ENCODE measurements around the gene DCLK3. TPM values are rescaled to one million over a fixed set of nuclear protein-coding genes. Genes with fewer than 3 reads are reported as not detected.

DCLK3 gene
- total RNA-seq, 2 experiments from 2014 or later, result not detected

DNA sequence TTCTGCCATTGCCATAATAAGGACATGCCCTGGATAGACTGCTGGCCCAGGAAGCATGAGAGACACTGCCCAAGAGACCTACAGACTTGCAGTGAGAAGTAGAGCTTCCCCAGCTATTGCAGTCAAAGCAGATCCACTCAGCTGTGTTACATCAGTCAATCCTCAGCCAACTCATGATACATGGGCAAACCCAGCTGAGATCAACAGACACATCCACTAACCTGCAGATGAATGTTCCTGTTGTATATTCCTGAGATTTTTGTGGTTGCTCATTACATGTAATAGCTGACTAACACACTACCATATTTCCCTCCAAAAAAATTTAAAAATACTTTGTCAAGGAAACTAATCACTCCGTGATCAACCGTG, 68.6 kb downstream of the DCLK3 start:
- DNase-seq, result no peak
- H3K4me3 Mint-ChIP-seq, result no peak overlapping the region
- ChIA-PET POLR2A (no interaction called here), CTCF (interaction anchor here (1.2 kb wide), 1 partner anchor 22 kb away, joined by 3 read pairs; no protein-coding TSS in a partner anchor)
- no peaks in the 10 kb centered on the region for H3K4me1 Mint-ChIP-seq
- H3K9me3 Mint-ChIP-seq, result no peaks in the 10 kb centered on the region
- no peak overlapping the region for H3K27ac Mint-ChIP-seq
- H3K27me3 Mint-ChIP-seq, result peaks cover 2% of the 10 kb centered on the region
- H3K36me3 Mint-ChIP-seq (ENCODE audit: low read depth), result no peaks in the 10 kb centered on the region

DNA sequence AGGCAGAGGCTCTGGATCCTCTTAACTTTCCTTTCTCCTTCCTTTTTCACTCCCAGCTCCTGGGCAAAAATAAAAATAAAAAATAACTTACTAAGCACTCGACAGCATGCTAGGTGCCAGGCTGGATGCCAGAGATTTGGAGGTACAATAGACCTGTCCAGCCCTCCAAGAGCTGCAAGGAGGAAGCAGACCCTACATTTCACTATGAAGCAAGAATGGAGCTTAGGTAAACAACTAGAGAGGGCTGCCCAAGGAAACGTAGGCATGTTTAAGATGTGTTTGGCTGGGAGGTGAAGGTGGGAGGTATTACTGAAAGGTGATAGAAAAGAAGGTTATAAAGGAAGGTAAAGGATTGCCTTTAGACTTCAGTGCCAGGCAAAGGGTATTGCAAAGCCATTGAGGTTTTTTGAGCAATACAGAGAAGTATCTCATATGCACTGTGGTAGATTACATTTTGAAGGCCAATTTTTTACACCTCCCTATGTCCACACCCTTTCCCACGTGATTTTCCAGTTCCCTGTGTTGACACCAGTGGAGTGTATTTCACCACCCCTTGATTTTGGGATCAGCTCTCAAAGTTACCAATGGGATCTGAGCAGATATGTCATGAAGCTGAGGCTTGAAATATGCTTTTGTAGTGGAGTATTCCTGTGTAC, 69.1 kb downstream of the DCLK3 start:
- H3K4me3 Mint-ChIP-seq, result no peak overlapping the region

GRCh38 chr3:36693670-36694069, 70.7 kb downstream of the DCLK3 start:
- DNase-seq, result no peak
- POLR2A ChIA-PET, result no interaction called here

More for the DNA sequence above, 69.1 kb downstream of the DCLK3 start:
- ChIA-PET POLR2A (no interaction called here), CTCF (interaction anchor here (1.2 kb wide), 1 partner anchor 22 kb away, joined by 3 read pairs; no protein-coding TSS in a partner anchor)
- no peak overlapping the region for H3K27ac Mint-ChIP-seq
- peaks cover 2% of the 10 kb centered on the region for H3K27me3 Mint-ChIP-seq
- H3K9me3 Mint-ChIP-seq, result no peaks in the 10 kb centered on the region
- no peaks in the 10 kb centered on the region for H3K36me3 Mint-ChIP-seq (ENCODE audit: low read depth)
- no peaks in the 10 kb centered on the region for H3K4me1 Mint-ChIP-seq
- DNase-seq, result no peak

GRCh38 chr3:36689560-36689959, 74.8 kb downstream of the DCLK3 start:
- ChIA-PET POLR2A (no interaction called here), CTCF (no interaction called here)
- peaks cover 2% of the 10 kb centered on the region for H3K27me3 Mint-ChIP-seq
- no peaks in the 10 kb centered on the region for H3K4me1 Mint-ChIP-seq
- no peak overlapping the region for H3K27ac Mint-ChIP-seq
- DNase-seq, result no peak
- H3K4me3 Mint-ChIP-seq, result no peak overlapping the region
- H3K9me3 Mint-ChIP-seq, result no peaks in the 10 kb centered on the region
- no peaks in the 10 kb centered on the region for H3K36me3 Mint-ChIP-seq (ENCODE audit: low read depth)

More at GRCh38 chr3:36693670-36694069, 70.7 kb downstream of the DCLK3 start:
- no peaks in the 10 kb centered on the region for H3K36me3 Mint-ChIP-seq (ENCODE audit: low read depth)
- no peaks in the 10 kb centered on the region for H3K4me1 Mint-ChIP-seq
- CTCF ChIA-PET, result no interaction called here
- no peak overlapping the region for H3K27ac Mint-ChIP-seq
- H3K4me3 Mint-ChIP-seq, result no peak overlapping the region
- peaks cover 2% of the 10 kb centered on the region for H3K27me3 Mint-ChIP-seq
- no peaks in the 10 kb centered on the region for H3K9me3 Mint-ChIP-seq

DNA sequence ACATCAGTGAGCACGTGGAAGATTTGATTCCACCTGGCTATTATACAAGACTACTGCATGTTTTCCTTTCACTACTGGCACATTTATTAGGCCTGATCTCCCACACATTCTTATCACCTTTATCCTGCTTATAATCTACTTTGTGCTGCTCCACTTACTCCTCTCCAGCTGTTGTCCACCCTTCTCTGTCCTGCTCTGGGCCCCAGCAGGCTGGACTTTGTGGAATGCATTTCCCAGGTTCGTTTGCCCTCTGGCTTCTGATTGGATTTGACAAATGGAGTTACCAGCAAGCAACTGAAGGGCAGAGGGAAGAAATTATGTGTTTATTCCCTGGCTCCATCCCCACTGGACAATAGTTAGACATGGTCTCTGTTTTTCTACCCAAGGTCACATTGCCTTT, 75.5 kb downstream of the DCLK3 start:
- Mint-ChIP-seq H3K4me3 (no peak overlapping the region), H3K36me3 (ENCODE audit: low read depth) (no peaks in the 10 kb centered on the region), H3K27me3 (peaks cover 2% of the 10 kb centered on the region), H3K4me1 (no peaks in the 10 kb centered on the region), H3K9me3 (no peaks in the 10 kb centered on the region), H3K27ac (no peak overlapping the region)
- DNase-seq, result no peak
- POLR2A ChIA-PET, result no interaction called here
- CTCF ChIA-PET, result no interaction called here

GRCh38 chr3:36686516-36686915, 77.8 kb downstream of the DCLK3 start:
- Mint-ChIP-seq H3K27me3 (no peaks in the 10 kb centered on the region), H3K4me1 (no peaks in the 10 kb centered on the region), H3K36me3 (ENCODE audit: low read depth) (no peaks in the 10 kb centered on the region), H3K27ac (no peak overlapping the region), H3K9me3 (peaks cover 2% of the 10 kb centered on the region), H3K4me3 (no peak overlapping the region)
- ChIA-PET POLR2A (no interaction called here), CTCF (no interaction called here)
- no peak for DNase-seq

DNA sequence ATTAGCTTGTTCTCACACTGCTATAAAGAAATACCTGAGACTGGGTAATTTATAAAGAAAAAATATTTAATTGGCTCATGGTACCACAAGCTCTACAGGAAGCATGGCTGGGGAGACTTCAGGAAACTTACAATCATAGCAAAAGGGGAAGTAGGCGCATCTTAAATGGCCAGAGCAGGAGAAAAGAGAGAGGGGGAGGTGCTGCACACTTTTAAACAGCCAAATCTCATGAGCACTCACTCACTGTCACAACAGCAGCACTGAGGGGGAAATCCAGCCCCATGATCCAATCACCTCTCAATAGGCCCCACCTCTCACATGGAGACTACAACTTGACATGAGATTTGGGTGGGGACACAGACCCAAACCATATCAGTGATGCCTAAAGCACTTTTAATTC, 82.5 kb downstream of the DCLK3 start:
- Mint-ChIP-seq H3K4me1 (no peaks in the 10 kb centered on the region), H3K9me3 (peaks cover 28% of the 10 kb centered on the region), H3K27ac (no peak overlapping the region), H3K36me3 (ENCODE audit: low read depth) (no peaks in the 10 kb centered on the region), H3K27me3 (peaks cover 2% of the 10 kb centered on the region), H3K4me3 (no peak overlapping the region)
- CTCF ChIA-PET, result no interaction called here
- DNase-seq, result no peak
- POLR2A ChIA-PET, result no interaction called here

GRCh38 chr3:36680952-36681351, 83.4 kb downstream of the DCLK3 start:
- ChIA-PET CTCF (no interaction called here), POLR2A (no interaction called here)
- H3K4me1 Mint-ChIP-seq, result no peaks in the 10 kb centered on the region
- H3K27ac Mint-ChIP-seq, result no peak overlapping the region
- H3K27me3 Mint-ChIP-seq, result peaks cover 2% of the 10 kb centered on the region
- DNase-seq, result no peak
- no peaks in the 10 kb centered on the region for H3K36me3 Mint-ChIP-seq (ENCODE audit: low read depth)
- H3K4me3 Mint-ChIP-seq, result no peak overlapping the region
- peaks cover 28% of the 10 kb centered on the region for H3K9me3 Mint-ChIP-seq

- no peak for DNase-seq
- CTCF ChIA-PET, result no interaction called here
- no peaks in the 10 kb centered on the region for H3K36me3 Mint-ChIP-seq (ENCODE audit: low read depth)
- H3K9me3 Mint-ChIP-seq, result peaks cover 28% of the 10 kb centered on the region
- POLR2A ChIA-PET, result no interaction called here
- peaks cover 2% of the 10 kb centered on the region for H3K27me3 Mint-ChIP-seq
- no peak overlapping the region for H3K4me3 Mint-ChIP-seq
- H3K27ac Mint-ChIP-seq, result no peak overlapping the region
- no peaks in the 10 kb centered on the region for H3K4me1 Mint-ChIP-seq
These were observed 84.8 kb downstream of the DCLK3 start for GRCh38 chr3:36679384-36680200.

GRCh38 chr3:36678216-36679013, 85.9 kb downstream of the DCLK3 start:
- H3K4me1 Mint-ChIP-seq, result no peaks in the 10 kb centered on the region

GRCh38 chr3:36677331-36678007, 86.9 kb downstream of the DCLK3 start:
- POLR2A ChIA-PET, result no interaction called here
- CTCF ChIA-PET, result interaction anchor here (0.6 kb wide), 1 partner anchor 1939 kb away, joined by 3 read pairs; no protein-coding TSS in a partner anchor
- no peaks in the 10 kb centered on the region for H3K36me3 Mint-ChIP-seq (ENCODE audit: low read depth)
- H3K27ac Mint-ChIP-seq, result no peak overlapping the region
- no peak for DNase-seq
- H3K9me3 Mint-ChIP-seq, result peaks cover 28% of the 10 kb centered on the region
- peaks cover 2% of the 10 kb centered on the region for H3K27me3 Mint-ChIP-seq
- no peak overlapping the region for H3K4me3 Mint-ChIP-seq
- H3K4me1 Mint-ChIP-seq, result no peaks in the 10 kb centered on the region

More at GRCh38 chr3:36678216-36679013, 85.9 kb downstream of the DCLK3 start:
- no peaks in the 10 kb centered on the region for H3K36me3 Mint-ChIP-seq (ENCODE audit: low read depth)
- CTCF ChIA-PET, result no interaction called here
- POLR2A ChIA-PET, result interaction anchor here (0.5 kb wide), 1 partner anchor 12 kb away, joined by 13 read pairs; no protein-coding TSS in a partner anchor
- no peak overlapping the region for H3K4me3 Mint-ChIP-seq
- peaks cover 28% of the 10 kb centered on the region for H3K9me3 Mint-ChIP-seq
- no peak for DNase-seq
- peaks cover 2% of the 10 kb centered on the region for H3K27me3 Mint-ChIP-seq
- no peak overlapping the region for H3K27ac Mint-ChIP-seq

- no peaks in the 10 kb centered on the region for H3K4me1 Mint-ChIP-seq
- H3K27me3 Mint-ChIP-seq, result peaks cover 2% of the 10 kb centered on the region
- no peak for DNase-seq
- no peak overlapping the region for H3K4me3 Mint-ChIP-seq
- POLR2A ChIA-PET, result no interaction called here
- H3K9me3 Mint-ChIP-seq, result peaks cover 17% of the 10 kb centered on the region
- CTCF ChIA-PET, result no interaction called here
- H3K36me3 Mint-ChIP-seq (ENCODE audit: low read depth), result no peaks in the 10 kb centered on the region
- H3K27ac Mint-ChIP-seq, result no peak overlapping the region
These were observed 89.5 kb downstream of the DCLK3 start for GRCh38 chr3:36674816-36675215.

DNA sequence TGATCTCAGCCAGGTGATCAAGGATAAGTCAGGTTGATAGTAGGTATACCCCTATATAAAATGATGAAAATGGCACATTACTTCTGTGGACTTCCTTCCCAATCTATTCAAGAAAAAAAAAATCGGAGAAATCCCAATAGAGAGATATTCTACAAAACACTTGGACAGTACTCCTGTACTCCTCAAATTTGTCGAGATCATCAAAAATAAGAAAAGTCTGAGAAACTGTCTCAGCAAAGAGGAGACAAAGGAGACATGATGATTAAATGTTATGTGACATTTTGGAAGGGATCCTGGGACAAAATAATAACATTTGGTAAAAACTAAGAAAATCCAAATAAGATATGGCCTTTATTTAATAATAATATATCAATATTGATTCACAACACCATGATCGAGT, 94.6 kb downstream of the DCLK3 start:
- Mint-ChIP-seq H3K36me3 (ENCODE audit: low read depth) (no peaks in the 10 kb centered on the region), H3K27ac (no peak overlapping the region), H3K27me3 (peaks cover 2% of the 10 kb centered on the region), H3K4me1 (no peaks in the 10 kb centered on the region), H3K9me3 (no peaks in the 10 kb centered on the region), H3K4me3 (no peak overlapping the region)
- ChIA-PET POLR2A (no interaction called here), CTCF (no interaction called here)
- no peak for DNase-seq

Measured in activated CD4-positive, alpha-beta T cell treated with anti-CD3 and anti-CD28 coated beads, Interleukin-2, amount 10 ng/mL, durations not matched to agents 7 days and 5 days (primary cell).